Activated B cell treated with CpG ODN at 0.5 μM for 24 hours (primary cell): ENCODE results near the gene SEPTIN1. TPM values are rescaled to one million over a fixed set of nuclear protein-coding genes. Genes with fewer than 3 reads are reported as not detected.
A peak's percentile ranks its signal among the peaks of the same experiment; 100 is the strongest.

Source experiments
- ATAC-seq: fragments of 200-7000 bp; cut with Tn5 transposase; one replicate; pipeline ENCODE4 v1.10.0; 2021; ENCODE audit warnings: low read depth, mild to moderate bottlenecking, moderate library complexity
- CTCF ChIA-PET: fragments of 350-600 bp; sonication (Branson Sonifier 250); formaldehyde crosslinking; loops from one replicate; lab custom pipeline; 2021; ENCODE audit warnings: antibody characterized with exemption; lab: Charles Lee
- POLR2A ChIA-PET: fragments of 350-600 bp; sonication (Branson Sonifier 250); formaldehyde crosslinking; loops from one replicate; lab custom pipeline; 2021; ENCODE audit warnings: antibody characterized with exemption; lab: Charles Lee
- DNase-seq: peaks from one replicate; pipeline ENCODE4 v3.0.0; 2022
- H3K27ac Mint-ChIP-seq: one replicate; pipeline ENCODE4 v1.8.0; 2020; ENCODE audit warnings: mixed read lengths
- H3K27me3 Mint-ChIP-seq: one replicate; pipeline ENCODE4 v1.8.0; 2021; ENCODE audit warnings: mixed read lengths
- H3K36me3 Mint-ChIP-seq: one replicate; pipeline ENCODE4 v1.8.0; 2021; ENCODE audit warnings: low read depth, mixed read lengths
- H3K4me1 Mint-ChIP-seq: one replicate; pipeline ENCODE4 v1.8.0; 2021; ENCODE audit warnings: mixed read lengths
- H3K4me3 Mint-ChIP-seq: one replicate; pipeline ENCODE4 v1.8.0; 2020; ENCODE audit warnings: mild to moderate bottlenecking, mixed read lengths
- H3K9me3 Mint-ChIP-seq: one replicate; pipeline ENCODE4 v1.8.0; 2020; ENCODE audit warnings: mixed read lengths
- CTCF ChIP-seq: fragments of 200-600 bp; IDR thresholded peaks from one replicate; pipeline ENCODE4 v1.8.0; 2022; ENCODE audit warnings: antibody characterized with exemption, mild to moderate bottlenecking
- intact Hi-C: fragments of 100-400 bp; cut with micrococcal nuclease; formaldehyde crosslinking; loops from one replicate; pipeline ENCODE4 v1.15.1; 2024
- total RNA-seq: library from RNA; stranded (reverse); gene quantifications from 2 replicates; pipeline ENCODE4 v1.2.3, GENCODE V29; 2022

Gene SEPTIN1
- total RNA-seq, 1 donor from 2014 or later, result 192 TPM

- intact Hi-C loops, result loop anchor here (2.0 to 10.0 kb wide), 2 partner anchors 15 to 337 kb away; partner anchors contain the start of gene ALDOA
- POLR2A ChIA-PET, result interaction anchor here (0.8 to 1.8 kb wide), 6 partner anchors 16 to 212 kb away, joined by 3 to 5 read pairs (median 4); partner anchors contain the start of genes DCTPP1 and SEPTIN1
Observed at GRCh38 chr16:30401768-30402425, 19.5 kb upstream of the SEPTIN1 start.

DNA sequence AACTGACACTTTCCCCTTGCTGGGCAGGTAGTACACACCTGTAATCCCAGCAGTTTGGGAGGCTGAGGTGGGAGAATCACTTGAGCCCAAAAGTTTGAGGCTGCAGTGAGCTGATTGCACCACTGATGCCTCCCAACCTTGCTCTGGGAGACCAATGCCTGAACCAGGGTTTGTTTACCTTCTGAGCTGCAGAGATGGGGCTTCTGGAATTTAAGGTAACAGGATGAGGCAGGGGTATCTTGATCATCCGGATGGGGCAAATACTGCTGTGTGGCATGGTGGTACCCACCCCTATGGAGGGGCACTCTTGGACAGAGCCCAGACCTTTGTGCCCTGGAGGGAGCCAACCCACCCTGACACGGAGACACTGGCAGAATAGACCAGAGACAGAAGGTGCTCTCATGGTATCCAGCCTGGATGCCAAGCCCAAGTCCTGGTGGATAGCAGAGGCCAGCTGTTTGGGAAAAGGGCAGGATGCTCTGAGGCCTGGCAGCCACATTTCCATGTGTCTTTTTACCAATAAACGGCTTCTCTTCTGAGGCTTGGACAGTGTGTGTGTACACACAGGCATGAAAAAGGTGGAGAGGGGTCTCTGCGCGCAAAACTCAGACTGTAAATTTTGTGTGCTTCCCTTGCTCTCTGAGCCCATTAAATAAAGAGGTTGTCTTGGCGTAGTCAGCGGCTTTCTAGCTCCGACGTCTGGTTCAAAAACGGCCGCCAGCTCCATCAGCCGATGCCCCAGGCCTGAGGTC is 17.2 kb upstream of the SEPTIN1 start:
- no peak for TF ChIP-seq CTCF
- DNase-seq (no peak), ATAC-seq (no peak)
- Mint-ChIP-seq H3K27me3 (peaks cover 4% of the 10 kb centered on the region), H3K36me3 (peaks cover 27% of the 10 kb centered on the region), H3K4me1 (peaks cover 38% of the 10 kb centered on the region), H3K4me3 (peak overlapping the region; percentile 86), H3K9me3 (no peaks in the 10 kb centered on the region), H3K27ac (peak overlapping the region; percentile 66)
- intact Hi-C loops, result loop anchor here (2.0 to 10.0 kb wide), 2 partner anchors 17 to 335 kb away; partner anchors contain the start of gene ALDOA
- CTCF ChIA-PET, result interaction anchor here (0.6 to 1.8 kb wide), 3 partner anchors 10 to 308 kb away, joined by 3 to 8 read pairs (median 3); partner anchors contain the start of genes SEPTIN1 and TBX6
- POLR2A ChIA-PET, result interaction anchor here (0.5 to 3.3 kb wide), 5 partner anchors 7 to 22 kb away, joined by 3 to 17 read pairs (median 3); partner anchors contain the start of genes SEPTIN1 and ZNF771

More at GRCh38 chr16:30401768-30402425, 19.5 kb upstream of the SEPTIN1 start:
- H3K27ac Mint-ChIP-seq, result no peak overlapping the region
- peaks cover 19% of the 10 kb centered on the region for H3K36me3 Mint-ChIP-seq
- no peak for TF ChIP-seq CTCF
- no peaks in the 10 kb centered on the region for H3K9me3 Mint-ChIP-seq
- CTCF ChIA-PET, result no interaction called here
- H3K4me3 Mint-ChIP-seq, result peak overlapping the region; percentile 45
- peaks cover 4% of the 10 kb centered on the region for H3K27me3 Mint-ChIP-seq
- peaks cover 26% of the 10 kb centered on the region for H3K4me1 Mint-ChIP-seq
- no peak for ATAC-seq
- no peak for DNase-seq

GRCh38 chr16:30398661-30399434 is 16.5 kb upstream of the SEPTIN1 start:
- Mint-ChIP-seq H3K9me3 (no peaks in the 10 kb centered on the region), H3K4me3 (no peak overlapping the region), H3K27me3 (peaks cover 4% of the 10 kb centered on the region), H3K36me3 (peaks cover 27% of the 10 kb centered on the region), H3K4me1 (peaks cover 42% of the 10 kb centered on the region), H3K27ac (no peak overlapping the region)
- DNase-seq (no peak), ATAC-seq (no peak)
- POLR2A ChIA-PET, result interaction anchor here (0.6 to 3.3 kb wide), 4 partner anchors 8 to 16 kb away, joined by 3 to 17 read pairs (median 8); partner anchors contain the start of genes SEPTIN1 and ZNF771
- no peak for TF ChIP-seq CTCF
- intact Hi-C loops, result no loop called here
- CTCF ChIA-PET, result interaction anchor here (0.6 kb wide), 1 partner anchor 16 kb away, joined by 3 read pairs; the partner anchor contains the start of gene SEPTIN1

DNA sequence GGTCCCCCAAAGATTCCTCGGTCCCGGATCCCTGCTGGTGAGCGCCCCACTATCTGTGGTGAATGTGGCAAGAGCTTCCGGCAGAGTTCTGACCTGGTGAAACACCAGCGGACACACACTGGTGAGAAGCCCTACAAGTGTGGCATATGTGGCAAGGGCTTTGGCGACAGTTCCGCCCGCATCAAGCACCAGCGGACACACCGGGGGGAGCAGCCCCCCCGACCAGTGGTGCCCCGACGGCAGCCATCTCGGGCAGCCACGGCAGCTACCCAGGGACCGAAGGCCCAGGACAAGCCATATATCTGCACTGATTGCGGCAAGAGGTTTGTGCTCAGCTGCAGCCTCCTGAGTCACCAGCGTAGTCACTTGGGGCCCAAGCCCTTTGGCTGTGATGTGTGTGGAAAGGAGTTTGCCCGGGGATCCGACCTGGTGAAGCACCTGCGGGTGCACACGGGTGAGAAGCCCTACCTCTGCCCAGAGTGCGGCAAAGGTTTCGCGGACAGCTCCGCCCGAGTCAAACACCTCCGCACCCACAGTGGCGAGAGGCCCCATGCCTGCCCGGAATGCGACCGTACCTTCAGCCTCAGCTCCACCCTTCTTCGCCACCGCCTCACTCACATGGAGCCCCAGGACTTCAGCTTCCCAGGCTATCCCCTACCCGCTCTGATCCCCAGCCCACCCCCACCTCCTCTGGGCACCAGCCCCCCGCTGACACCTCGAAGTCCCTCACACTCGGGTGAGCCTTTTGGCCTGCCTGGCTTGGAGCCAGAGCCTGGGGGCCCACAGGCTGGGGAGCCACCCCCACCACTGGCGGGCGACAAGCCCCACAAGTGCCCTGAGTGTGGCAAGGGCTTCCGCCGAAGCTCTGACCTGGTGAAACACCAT is 15.7 kb upstream of the SEPTIN1 start:
- Mint-ChIP-seq H3K4me3 (no peak overlapping the region), H3K27me3 (peaks cover 4% of the 10 kb centered on the region), H3K4me1 (peaks cover 42% of the 10 kb centered on the region)

More for the DNA sequence above, 15.7 kb upstream of the SEPTIN1 start:
- Mint-ChIP-seq H3K27ac (no peak overlapping the region), H3K9me3 (no peaks in the 10 kb centered on the region), H3K36me3 (peaks cover 27% of the 10 kb centered on the region)
- DNase-seq, result no peak
- ATAC-seq, result no peak
- intact Hi-C loops, result no loop called here
- ChIA-PET CTCF (interaction anchor here (1.5 to 1.7 kb wide), 2 partner anchors 9 to 11 kb away, joined by 4 to 5 read pairs; partner anchors contain the start of gene ZNF771), POLR2A (interaction anchor here (0.5 to 3.3 kb wide), 4 partner anchors 9 to 303 kb away, joined by 4 to 17 read pairs (median 8); partner anchors contain the start of genes SEPTIN1 and ZNF771)
- no peak for TF ChIP-seq CTCF
